Skeletal muscle tissue (tissue), 4 donors: Measurements from ENCODE around the gene CDH2. TPM values are rescaled to one million over a fixed set of nuclear protein-coding genes. Genes with fewer than 3 reads are reported as not detected.
"Not testable (repeated sequence)": the region's sequence is repeated elsewhere in the genome, so short reads cannot be mapped to it uniquely, and the experiment has no call there.

ENCODE experiments used
- H3K27ac ChIP-seq: one replicate; pipeline ENCODE4 v1.7.0; 2013; ENCODE audit warnings: mild to moderate bottlenecking, low read depth, low read length, inconsistent platforms
- H3K27me3 ChIP-seq, 3 donors: one replicate each; pipeline ENCODE4 v1.7.0; 2013; ENCODE audit warnings: low read length in 3 of 3; ENCODE audit not compliant: control insufficient read depth in 3 of 3, insufficient read depth in 3 of 3
- H3K36me3 ChIP-seq, 3 donors: one replicate each; pipeline ENCODE4 v1.7.0; 2013; ENCODE audit warnings: low read length in 3 of 3; ENCODE audit not compliant: control insufficient read depth in 3 of 3, insufficient read depth in 3 of 3
- H3K4me1 ChIP-seq, 3 donors: one replicate each; pipeline ENCODE4 v1.7.0; 2013; ENCODE audit warnings: low read length in 3 of 3, mild to moderate bottlenecking in 3 of 3; ENCODE audit not compliant: control insufficient read depth in 3 of 3, insufficient read depth in 3 of 3
- H3K4me3 ChIP-seq, 3 donors: one replicate each; pipeline ENCODE4 v1.7.0; 2013; ENCODE audit warnings: low read length in 3 of 3
- H3K9ac ChIP-seq, 3 donors: one replicate each; pipeline ENCODE4 v1.7.0; 2013; ENCODE audit warnings: low read length in 3 of 3, mild to moderate bottlenecking in 3 of 3, moderate library complexity in 2 of 3, low read depth in 1 of 3
- H3K9me3 ChIP-seq, 3 donors: one replicate each; pipeline ENCODE4 v1.7.0; 2013; ENCODE audit warnings: low read length in 3 of 3; ENCODE audit not compliant: control insufficient read depth in 3 of 3
- total RNA-seq: library from RNA; depleted of rRNA; stranded (reverse); fragments of >200 nt; gene quantifications from one replicate; pipeline ENCODE4 v1.2.3, GENCODE V29; 2014
- donor health status: Osteomylitis.

CDH2 gene
- total RNA-seq, 1 donor from 2014 or later = 4.7 TPM

- Histone ChIP-seq H3K36me3 (no peaks in the 10 kb centered on the region), H3K27ac (no peak overlapping the region), H3K4me1 (no peaks in the 10 kb centered on the region), H3K27me3 (no peaks in the 10 kb centered on the region), H3K4me3 (no peak overlapping the region), H3K9me3 (no peaks in the 10 kb centered on the region), H3K9ac (no peak overlapping the region)
These were observed 254.8 kb downstream of the CDH2 start for GRCh38 chr18:27921904-27922751.

GRCh38 chr18:27921392-27921791 lies 255.5 kb downstream of the CDH2 start:
- H3K4me1 ChIP-seq = no peaks in the 10 kb centered on the region
- H3K9ac ChIP-seq = no peak overlapping the region
- H3K27me3 ChIP-seq = no peaks in the 10 kb centered on the region
- H3K4me3 ChIP-seq = no peak overlapping the region
- no peaks in the 10 kb centered on the region for H3K9me3 ChIP-seq
- no peaks in the 10 kb centered on the region for H3K36me3 ChIP-seq
- H3K27ac ChIP-seq = no peak overlapping the region

- Histone ChIP-seq H3K4me3 (no peak overlapping the region), H3K9ac (no peak overlapping the region), H3K36me3 (no peaks in the 10 kb centered on the region), H3K27ac (no peak overlapping the region), H3K4me1 (no peaks in the 10 kb centered on the region), H3K9me3 (no peaks in the 10 kb centered on the region), H3K27me3 (no peaks in the 10 kb centered on the region)
These were observed 256.1 kb downstream of the CDH2 start for GRCh38 chr18:27920836-27921235.

- not testable (repeated sequence) for H3K36me3 ChIP-seq, H3K9ac ChIP-seq, H3K27ac ChIP-seq, H3K27me3 ChIP-seq, H3K4me3 ChIP-seq, H3K4me1 ChIP-seq, H3K9me3 ChIP-seq
These were observed 270.7 kb downstream of the CDH2 start for GRCh38 chr18:27906189-27906588.

GRCh38 chr18:27903906-27904305 lies 273.0 kb downstream of the CDH2 start:
- Histone ChIP-seq H3K9me3 (no peaks in the 10 kb centered on the region), H3K27me3 (no peaks in the 10 kb centered on the region), H3K36me3 (no peaks in the 10 kb centered on the region), H3K9ac (no peak overlapping the region), H3K4me3 (no peak overlapping the region), H3K4me1 (no peaks in the 10 kb centered on the region), H3K27ac (no peak overlapping the region)

GRCh38 chr18:27901424-27902226 lies 275.3 kb downstream of the CDH2 start:
- Histone ChIP-seq H3K4me3 (no peak overlapping the region), H3K36me3 (no peaks in the 10 kb centered on the region), H3K9ac (no peak overlapping the region), H3K27me3 (no peaks in the 10 kb centered on the region), H3K4me1 (no peaks in the 10 kb centered on the region), H3K9me3 (no peaks in the 10 kb centered on the region), H3K27ac (no peak overlapping the region)
